Rectal smooth muscle tissue (tissue), 1 donor: ENCODE data around the gene PPARA.
"Not testable (repeated sequence)": the region's sequence is repeated elsewhere in the genome, so short reads cannot be mapped to it uniquely, and the experiment has no call there.

ENCODE experiments used
- H3K27ac ChIP-seq: one replicate; pipeline ENCODE4 v1.7.0; 2013; ENCODE audit warnings: low read depth, low read length, inconsistent platforms
- H3K27me3 ChIP-seq: one replicate; pipeline ENCODE4 v1.7.0; 2013; ENCODE audit warnings: low read length; ENCODE audit not compliant: control insufficient read depth, insufficient read depth
- H3K36me3 ChIP-seq: one replicate; pipeline ENCODE4 v1.7.0; 2013; ENCODE audit warnings: low read length; ENCODE audit not compliant: control insufficient read depth, insufficient read depth
- H3K4me1 ChIP-seq: one replicate; pipeline ENCODE4 v1.7.0; 2013; ENCODE audit warnings: low read length; ENCODE audit not compliant: control insufficient read depth, insufficient read depth
- H3K4me3 ChIP-seq: one replicate; pipeline ENCODE4 v1.7.0; 2013; ENCODE audit warnings: low read length
- H3K9ac ChIP-seq: one replicate; pipeline ENCODE4 v1.7.0; 2013; ENCODE audit warnings: low read length

PPARA gene

DNA sequence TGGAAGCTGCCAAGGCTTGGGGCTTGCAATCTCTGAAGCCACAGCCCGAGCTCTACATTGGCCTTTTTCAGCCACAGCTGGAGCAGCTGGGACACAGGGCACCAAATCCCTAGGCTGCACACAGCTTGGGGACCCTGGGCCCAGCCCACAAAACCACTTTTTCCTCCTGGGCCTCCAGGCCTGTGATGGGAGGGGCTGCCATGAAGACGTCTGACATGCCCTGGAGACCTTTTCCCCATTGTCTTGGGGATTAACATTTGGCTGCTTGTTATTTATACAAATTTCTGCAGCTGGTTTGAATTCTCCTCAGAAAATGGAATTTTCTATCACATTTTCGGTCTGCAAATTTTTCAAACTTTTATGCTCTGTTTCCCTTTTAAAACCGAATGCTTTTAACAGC lies 115.3 kb downstream of the PPARA start:
- not testable (repeated sequence) for H3K4me1 ChIP-seq, H3K27me3 ChIP-seq, H3K4me3 ChIP-seq, H3K36me3 ChIP-seq, H3K9ac ChIP-seq, H3K27ac ChIP-seq

DNA sequence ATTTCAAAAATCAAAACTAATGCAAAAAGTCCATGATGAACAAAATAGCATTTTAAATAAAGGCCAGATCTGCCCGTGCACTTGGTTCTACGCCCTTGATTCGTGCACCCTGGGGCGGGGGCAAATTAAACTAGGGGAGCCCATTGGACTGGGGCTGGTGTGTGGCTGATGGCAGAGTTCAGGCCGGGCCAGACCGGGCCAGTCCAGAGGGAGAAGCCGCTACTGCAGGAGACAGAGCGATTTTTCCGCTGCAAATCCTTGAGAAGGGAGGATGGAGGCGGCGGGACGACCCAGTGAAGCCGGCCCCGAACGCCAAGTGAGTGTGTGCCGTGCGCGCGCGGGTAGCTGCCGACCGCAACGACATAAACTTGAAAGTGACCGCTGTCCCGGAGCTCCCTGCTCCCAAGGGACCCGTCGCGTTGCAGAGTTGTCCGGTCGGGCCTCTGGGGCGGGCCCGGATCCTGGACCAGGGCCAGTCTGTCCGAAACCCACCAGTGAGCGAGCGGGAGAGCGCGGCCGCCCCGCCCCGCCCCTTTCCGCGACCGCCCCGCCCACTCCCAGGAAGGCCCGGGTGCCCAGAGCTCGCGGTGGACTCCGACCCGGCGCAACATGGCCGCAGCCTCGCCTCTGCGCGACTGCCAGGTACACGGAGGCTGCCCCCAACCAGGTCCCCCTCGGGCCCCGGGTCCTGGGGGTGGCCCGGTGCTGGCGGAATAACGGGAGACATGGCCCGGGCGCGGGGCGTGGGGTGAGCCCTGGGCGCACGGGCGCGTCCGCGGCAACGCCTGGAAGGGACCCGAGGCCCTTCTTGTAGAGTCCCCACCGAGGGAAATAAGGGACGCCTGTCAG lies 117.3 kb downstream of the PPARA start, which contains the start of gene TTC38:
TSS of gene TTC38 (plus strand) at position 578 of the 849 bp plus-strand sequence. CDS start at position 610, 32 bp downstream.
- Histone ChIP-seq H3K4me1 (peaks cover 10% of the 10 kb centered on the region), H3K27ac (peak within 1 kb of the TSS; percentile 74), H3K9ac (peak within 1 kb of the TSS; percentile 75), H3K36me3 (peaks cover 5% of the 10 kb centered on the region), H3K4me3 (peak within 1 kb of the TSS; percentile 91), H3K27me3 (no peaks in the 10 kb centered on the region)

DNA sequence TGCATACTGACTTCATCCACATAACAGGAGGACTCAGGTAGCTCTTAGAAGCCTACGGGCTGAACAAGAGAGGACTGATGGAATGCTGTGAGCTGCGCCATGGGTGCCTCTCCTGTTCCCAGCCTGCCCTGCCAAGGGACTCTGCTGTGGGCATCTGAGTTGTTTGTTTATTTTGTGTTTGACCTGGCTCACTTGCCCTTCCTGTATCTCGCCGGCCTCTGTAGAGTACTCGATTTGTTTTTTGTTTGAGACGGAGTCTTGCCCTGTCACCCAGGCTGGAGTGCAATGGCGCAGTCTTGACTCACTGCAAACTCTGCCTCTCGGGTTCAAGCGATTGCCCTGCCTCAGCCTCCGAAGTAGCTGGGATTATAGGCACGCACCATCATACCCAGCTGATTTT lies 119.2 kb downstream of the PPARA start:
- no peak overlapping the region for H3K27ac ChIP-seq
- H3K9ac ChIP-seq = no peak overlapping the region
- H3K4me3 ChIP-seq = no peak overlapping the region
- H3K36me3 ChIP-seq = peaks cover 18% of the 10 kb centered on the region
- H3K4me1 ChIP-seq = peaks cover 10% of the 10 kb centered on the region
- no peaks in the 10 kb centered on the region for H3K27me3 ChIP-seq

DNA sequence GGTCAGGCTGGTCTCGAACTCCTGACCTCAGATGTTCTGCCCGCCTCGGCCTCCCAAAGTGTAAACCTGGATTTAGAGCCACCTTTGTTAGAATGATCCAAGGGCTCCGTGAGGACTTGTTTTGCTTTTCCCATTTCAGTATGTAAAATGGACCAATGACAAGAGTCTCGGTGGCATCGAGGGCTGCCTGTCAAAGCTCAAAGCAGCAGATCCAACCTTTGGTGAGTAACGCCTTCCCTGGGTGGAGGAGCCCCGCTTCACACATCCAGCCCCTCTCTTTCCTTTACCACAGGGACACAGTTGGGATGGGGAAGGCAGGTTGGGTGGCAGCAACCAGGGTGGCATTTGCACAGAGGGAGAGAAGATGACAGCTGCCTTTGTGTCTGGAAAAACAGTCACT lies 121.9 kb downstream of the PPARA start:
- H3K27ac ChIP-seq = no peak overlapping the region
- H3K9ac ChIP-seq = no peak overlapping the region
- H3K36me3 ChIP-seq = peaks cover 31% of the 10 kb centered on the region
- no peaks in the 10 kb centered on the region for H3K27me3 ChIP-seq
- peaks cover 6% of the 10 kb centered on the region for H3K4me1 ChIP-seq
- no peak overlapping the region for H3K4me3 ChIP-seq

DNA sequence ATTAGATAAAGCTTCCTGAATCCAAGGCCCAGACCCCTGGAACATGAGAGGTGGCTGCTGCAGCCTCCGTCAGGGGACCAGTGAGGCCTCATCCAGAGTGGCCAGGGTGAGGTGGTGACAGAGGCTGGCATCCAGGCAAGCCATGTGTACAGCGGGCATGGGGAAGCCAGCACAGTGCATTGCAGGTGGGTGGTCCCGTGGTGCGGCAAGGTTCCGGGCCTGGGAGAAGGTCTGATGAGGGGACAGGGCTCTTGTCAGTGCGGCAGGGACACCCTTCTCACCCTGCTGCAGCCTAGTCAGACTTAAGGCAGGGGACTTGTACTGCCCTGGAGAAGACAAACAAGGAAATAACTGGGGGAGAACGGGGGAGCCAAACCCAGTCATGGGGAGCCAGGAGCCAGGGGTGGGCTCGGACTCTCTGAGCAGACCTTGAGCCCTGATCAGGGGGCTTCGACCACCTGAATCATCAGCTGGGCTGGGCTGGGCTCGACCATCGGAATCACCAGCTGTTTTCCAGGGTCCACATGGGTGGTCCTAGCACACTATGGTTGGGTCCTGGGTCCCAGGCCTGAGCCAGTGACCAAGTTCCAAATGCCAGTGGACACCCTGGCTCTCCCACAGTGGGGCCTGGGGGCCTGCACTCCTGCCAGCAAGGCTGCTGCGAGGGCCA lies 122.6 kb downstream of the PPARA start:
- H3K4me1 ChIP-seq = peaks cover 4% of the 10 kb centered on the region
- peaks cover 35% of the 10 kb centered on the region for H3K36me3 ChIP-seq
- no peak overlapping the region for H3K9ac ChIP-seq
- H3K4me3 ChIP-seq = no peak overlapping the region
- no peak overlapping the region for H3K27ac ChIP-seq
- no peaks in the 10 kb centered on the region for H3K27me3 ChIP-seq

DNA sequence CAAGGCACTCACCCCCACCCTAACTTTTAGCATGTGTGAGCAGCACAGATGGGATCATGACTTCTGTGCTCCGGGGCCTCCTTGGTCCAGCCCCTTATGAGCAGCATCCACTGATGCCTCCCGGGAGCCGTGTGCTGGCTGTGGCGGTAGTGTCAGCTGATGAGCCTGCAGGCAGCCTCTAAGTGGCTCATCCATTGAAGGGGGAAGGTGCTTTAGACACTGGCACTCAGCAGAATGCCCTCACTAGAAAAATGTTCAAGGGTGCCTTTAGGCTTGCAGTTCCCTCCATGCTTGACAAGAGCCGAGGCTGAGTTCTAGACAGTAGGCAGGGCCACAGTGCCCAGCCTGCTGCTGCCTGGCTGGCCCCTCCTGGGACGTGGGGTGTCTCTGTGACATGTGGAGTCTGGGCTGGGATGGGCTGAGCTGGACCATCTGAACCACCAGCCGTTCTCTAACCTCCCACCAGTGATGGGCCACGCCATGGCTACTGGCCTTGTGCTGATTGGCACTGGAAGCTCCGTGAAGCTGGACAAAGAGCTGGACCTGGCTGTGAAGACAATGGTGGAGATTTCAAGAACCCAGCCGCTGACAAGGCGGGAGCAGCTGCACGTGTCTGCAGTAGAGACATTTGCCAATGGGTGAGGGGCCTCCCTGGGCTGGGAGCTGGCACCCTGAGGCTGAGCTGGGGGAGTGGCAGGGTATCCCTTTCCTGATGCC lies 123.3 kb downstream of the PPARA start:
- Histone ChIP-seq H3K27ac (no peak overlapping the region), H3K36me3 (peaks cover 42% of the 10 kb centered on the region), H3K9ac (no peak overlapping the region), H3K27me3 (no peaks in the 10 kb centered on the region), H3K4me1 (no peaks in the 10 kb centered on the region), H3K4me3 (no peak overlapping the region)

DNA sequence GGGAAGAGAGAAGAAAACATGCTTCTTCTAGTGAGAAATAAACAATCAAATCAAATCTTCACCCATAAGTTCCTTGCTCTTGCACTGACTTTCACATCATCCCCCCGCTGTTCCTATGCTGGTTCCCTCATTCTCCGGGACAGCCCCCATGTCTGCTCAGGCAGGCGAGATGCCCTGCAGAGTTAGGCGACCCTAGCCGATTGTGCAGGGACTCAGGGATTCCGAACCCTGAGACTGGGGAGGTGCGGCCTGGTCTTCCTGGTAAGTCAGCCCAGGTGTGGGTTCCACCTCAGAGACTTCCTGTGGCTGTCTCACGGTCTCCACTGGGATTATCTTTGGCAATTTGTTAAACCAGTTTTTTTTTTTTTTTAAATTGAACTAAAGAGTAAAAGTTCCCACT lies 124.1 kb downstream of the PPARA start:
- Histone ChIP-seq H3K27me3 (no peaks in the 10 kb centered on the region), H3K4me1 (no peaks in the 10 kb centered on the region), H3K4me3 (no peak overlapping the region), H3K9ac (no peak overlapping the region), H3K36me3 (peaks cover 48% of the 10 kb centered on the region), H3K27ac (no peak overlapping the region)

DNA sequence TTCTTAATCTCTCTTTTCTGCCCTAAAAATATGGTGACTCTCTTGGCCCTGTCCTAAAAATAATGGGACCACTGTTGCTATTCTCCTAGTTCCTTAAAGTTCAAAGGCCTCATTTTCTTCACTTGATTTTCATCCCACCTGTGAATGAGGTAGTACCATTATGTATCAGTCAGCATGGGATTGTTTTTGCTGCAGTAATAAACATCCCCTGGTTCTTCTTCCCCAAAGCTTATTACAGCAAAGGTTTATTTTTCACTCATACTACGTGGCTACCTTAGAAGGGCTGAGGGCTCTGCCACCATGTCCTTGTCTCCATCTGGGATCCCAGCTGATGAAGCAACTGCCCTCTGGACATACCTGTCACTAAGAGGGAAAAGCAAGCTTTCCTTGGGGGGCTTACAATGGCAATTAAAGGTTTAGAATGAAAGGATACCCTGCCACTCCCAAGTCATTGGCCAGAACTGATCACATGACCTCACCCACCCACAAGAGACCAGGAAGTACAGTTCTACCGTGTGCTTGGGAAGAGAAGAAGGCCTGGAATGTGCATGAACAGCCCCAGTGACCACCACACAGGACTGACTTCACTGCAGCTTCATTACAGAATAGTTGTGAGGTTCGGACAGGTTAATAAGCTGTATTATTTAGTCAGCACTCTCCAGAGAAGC lies 125.3 kb downstream of the PPARA start:
- Histone ChIP-seq H3K27ac (no peak overlapping the region), H3K4me3 (no peak overlapping the region), H3K27me3 (no peaks in the 10 kb centered on the region), H3K4me1 (no peaks in the 10 kb centered on the region), H3K36me3 (peaks cover 57% of the 10 kb centered on the region), H3K9ac (no peak overlapping the region)

DNA sequence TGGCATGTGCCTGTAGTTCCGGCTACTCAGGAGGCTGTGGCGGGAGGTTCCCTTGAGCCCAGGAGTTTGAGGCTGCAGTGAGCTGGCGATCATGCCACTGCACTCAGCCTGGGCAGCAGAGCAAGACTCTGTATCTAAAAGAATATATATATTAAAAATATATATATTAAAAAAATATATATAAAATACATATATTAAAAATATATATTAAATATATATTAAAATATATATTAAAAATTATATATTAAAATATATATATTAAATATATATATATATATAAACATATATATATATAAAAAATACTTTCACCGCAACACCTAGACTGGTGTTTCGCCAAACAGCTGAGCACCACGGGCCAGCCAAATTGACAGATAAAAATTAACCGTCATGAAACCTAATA lies 126.2 kb downstream of the PPARA start:
- Histone ChIP-seq H3K4me3 (no peak overlapping the region), H3K36me3 (peaks cover 63% of the 10 kb centered on the region), H3K4me1 (no peaks in the 10 kb centered on the region), H3K27me3 (no peaks in the 10 kb centered on the region), H3K27ac (no peak overlapping the region), H3K9ac (no peak overlapping the region)

DNA sequence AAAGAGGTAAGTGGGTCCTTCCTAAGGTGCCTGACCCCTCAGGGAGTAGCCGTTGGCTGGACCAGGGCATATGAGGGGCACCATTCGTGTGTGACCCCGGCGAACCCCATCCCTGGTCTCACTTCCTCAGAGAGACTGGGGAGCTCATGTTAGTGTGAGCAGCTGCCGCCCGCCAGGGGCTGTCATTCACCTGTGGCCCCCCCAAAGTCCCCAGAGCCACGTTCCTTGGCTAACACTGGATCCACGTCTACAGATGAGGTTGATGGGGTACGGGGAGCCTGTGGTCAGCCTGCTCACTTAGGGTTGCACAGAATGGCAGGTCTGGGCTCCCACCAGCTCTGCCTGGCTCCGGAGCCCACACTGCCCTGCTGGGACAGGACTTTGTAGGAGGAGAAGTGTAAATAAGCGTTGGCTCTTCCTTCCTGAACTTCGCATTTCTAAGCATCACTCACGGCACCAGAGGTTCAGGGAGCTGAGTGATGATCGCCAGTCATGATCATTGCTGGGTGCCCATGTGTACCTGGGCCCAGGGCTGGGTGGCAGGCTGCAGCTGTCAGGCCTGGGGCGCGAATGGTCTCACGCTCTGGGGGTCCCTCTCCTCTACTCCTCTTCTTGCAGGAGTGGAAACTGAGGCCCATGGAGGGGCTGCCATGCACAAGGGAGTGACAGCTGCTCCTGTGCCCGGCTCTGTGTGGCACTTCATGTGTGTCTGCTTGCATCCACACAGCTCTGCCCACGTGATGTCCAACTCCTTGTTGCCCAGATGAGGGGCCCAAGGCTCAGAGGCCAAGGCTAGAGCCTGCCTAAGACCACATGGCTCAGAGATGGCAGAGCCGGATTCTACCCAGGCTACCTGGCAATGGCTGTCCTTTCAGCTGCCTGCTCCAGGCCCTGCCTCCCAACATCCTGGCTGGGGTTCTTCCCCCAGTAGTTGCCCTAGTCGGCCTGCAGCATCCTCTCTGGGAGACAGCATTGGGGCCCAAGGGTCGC lies 128.6 kb downstream of the PPARA start:
- Histone ChIP-seq H3K27me3 (no peaks in the 10 kb centered on the region), H3K4me3 (no peak overlapping the region), H3K36me3 (peaks cover 67% of the 10 kb centered on the region), H3K4me1 (no peaks in the 10 kb centered on the region), H3K27ac (no peak overlapping the region), H3K9ac (no peak overlapping the region)

DNA sequence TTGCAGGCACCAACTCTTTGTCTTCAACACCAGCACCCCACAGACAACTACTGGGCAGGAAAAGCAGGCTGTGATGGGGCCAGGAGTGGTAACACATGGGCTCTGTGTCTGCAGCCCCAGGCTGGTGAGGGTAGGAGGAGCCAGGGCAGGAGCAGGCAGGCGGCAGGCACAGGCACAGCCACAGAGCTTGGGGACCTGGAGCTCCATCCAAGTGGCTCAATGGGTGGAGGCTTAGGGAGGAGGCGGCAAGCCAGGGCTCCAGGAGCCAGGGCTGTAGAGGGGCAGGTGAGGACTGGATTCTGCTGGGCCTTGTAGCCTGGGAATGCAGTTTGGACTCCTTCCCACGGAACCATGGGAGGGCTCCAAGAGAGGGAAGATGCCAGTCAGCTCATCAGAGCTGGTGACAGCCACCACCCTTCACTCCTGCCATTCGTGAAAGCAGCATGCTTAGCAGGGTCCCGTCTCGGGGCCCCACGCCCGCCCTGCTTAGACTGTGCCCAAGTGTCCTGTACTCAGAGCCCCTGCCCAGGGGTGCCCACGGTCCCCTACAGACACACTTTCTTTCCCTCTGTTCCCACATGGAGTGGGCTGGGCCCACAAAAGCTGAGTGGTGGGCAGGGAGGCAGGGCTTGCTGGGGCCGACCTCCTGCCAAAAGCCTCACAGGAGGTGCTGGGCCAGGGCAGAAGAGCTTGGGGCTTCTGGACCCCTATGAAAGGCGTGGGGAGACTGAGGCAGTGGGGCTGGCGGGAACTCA lies 129.9 kb downstream of the PPARA start:
- Histone ChIP-seq H3K36me3 (peaks cover 68% of the 10 kb centered on the region), H3K9ac (no peak overlapping the region), H3K4me3 (no peak overlapping the region), H3K27ac (no peak overlapping the region), H3K27me3 (no peaks in the 10 kb centered on the region), H3K4me1 (no peaks in the 10 kb centered on the region)
